Middle frontal gyrus (tissue), 1 donor: Measurements from ENCODE around the gene CRYBG2.

Source experiments
- DNase-seq: peaks from one replicate; pipeline ENCODE4 v3.0.0-alpha.2; 2015; ENCODE audit warnings: low spot score; ENCODE audit errors: extremely low spot score

The CRYBG2 gene

DNA sequence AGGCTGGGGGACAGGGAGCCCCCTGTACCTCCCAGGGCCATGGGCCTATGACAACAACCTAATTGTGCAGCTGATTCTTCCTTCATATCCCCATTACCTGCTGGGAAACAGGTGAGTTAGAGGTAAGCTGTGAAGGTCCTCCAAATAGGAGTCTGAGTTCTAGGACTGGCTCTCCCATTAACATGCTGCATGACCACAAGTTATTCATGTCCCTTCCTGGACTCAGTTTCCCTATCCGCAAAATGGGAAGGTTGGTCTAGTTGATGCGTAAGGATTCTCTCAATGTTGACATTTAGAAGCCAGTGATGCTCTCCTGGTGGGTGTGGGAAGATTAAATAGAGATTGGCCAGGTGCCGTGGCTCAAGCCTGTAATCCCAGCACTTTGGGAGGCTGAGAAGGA is 14.6 kb upstream of the CRYBG2 start:
- DNase-seq = no peak

DNA sequence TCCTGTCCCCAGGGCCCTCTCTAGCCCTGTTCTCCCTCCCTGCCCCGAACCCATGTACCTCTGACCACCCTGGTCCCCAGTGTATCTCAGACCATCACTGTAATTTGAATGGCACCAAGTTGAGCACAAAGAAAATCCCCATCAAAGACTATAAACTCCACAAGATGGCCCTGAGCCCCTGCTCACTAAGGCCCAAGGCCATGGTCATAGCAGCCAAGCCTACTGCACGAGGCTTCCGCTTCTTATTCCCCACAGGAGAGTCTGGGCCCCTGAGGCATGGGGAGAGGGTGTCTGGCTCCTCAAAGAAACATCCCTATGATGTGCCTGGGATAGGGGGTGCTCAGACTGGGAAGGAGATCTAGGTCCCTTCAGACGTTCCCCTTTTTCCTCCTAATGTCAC is 14.1 kb upstream of the CRYBG2 start:
- no peak for DNase-seq

DNA sequence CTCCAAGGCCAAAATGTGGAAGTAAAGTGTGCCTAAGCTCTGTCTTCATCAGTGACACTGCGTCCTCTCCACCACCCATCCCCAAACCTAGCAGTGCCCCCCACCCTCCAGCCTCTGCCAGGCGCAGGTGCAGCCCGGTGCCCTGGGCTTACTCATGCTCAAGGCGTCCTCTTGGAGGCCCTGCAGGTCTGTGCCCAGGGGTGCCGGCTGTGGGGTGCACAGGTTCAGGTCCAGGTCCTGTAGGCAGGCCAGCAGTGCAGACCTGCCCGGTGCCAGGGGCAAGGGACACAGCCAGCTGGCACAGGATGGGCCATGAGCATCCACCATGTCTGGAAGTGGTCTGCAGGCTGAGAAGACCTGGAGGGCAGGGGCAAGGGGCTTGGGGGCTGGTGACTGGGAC is 13.5 kb upstream of the CRYBG2 start:
- DNase-seq = no peak

DNA sequence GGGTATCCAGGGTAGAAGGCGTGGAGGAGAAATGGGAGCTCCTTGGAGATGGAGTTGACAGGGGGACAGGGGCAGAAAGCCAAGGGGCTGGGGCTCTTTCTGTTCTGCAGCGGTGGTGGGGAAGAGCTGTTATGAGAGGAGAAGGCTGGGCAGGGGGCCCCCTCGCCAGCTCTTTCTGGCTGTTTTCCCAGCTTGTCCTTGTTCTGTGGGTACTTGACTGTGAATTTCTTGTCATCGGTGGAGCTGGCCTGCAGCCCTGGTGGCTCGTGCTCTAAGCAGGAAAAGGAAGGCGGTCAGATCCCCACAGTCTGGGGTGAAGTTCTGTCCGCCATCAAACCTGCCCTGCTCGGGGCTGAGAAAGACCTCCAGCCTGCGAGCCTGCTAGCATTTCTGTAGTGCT is 11.0 kb upstream of the CRYBG2 start:
- no peak for DNase-seq

DNA sequence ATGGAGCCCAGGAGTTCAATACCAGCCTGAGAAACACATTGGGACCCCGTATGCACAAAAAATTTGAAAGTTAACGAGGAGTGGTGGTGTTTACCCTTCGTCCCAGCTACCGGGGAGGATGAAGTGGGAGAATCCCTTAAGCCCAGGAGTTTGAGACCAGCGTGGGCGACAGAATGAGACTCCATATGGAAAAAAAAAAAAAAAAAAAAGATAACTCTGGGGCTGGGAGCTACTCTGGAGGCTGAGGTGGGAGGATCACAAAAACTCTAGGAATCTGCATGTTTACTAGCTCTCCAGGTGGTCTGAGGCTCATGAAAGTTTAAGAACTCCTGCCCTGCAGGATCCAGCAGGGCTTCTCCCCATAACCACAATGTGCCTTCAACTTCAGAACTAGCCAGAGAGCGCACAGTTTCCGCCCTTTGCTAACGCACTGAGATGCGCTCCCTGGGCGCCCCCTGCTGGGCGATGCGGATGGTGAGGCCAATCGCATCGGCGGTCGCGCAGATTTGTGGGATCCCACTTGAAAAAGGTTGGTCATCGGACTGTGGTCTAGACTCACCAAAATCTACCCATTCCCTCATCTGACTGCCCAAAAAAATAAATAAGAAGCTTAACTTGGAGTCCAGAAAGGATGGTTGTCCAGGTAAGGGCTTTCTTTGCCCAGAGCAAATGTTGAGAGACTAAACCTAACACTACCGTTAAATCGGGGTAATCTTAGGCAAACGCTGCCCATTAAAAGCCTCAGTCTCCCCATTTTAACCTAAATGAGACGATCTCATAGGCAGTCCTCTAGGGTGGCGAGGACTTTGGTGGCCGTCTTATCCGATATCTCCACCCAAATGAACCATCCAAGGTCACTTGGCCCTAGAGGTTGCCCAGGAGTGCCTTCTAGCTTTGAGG is 9.9 kb upstream of the CRYBG2 start:
- no peak for DNase-seq

DNA sequence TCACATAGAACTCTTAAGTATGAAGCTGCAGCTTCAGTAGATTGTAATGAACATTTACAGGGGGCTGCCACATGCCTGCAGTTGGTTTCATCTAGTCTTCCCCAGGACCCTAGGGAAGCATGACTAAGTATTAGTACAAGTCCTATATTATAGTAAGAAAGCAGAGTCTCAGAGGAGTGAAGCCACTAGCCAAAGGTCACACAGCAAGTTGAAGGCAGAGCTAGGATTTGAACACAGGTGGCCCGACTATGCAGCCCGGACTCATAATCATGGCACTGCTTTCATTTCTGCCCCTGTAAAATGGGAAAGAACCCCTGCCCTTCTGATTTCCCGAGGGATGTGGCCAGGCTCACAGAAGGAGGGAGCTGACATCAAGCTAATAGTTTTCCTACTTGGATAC is 8.4 kb upstream of the CRYBG2 start:
- DNase-seq = no peak

DNA sequence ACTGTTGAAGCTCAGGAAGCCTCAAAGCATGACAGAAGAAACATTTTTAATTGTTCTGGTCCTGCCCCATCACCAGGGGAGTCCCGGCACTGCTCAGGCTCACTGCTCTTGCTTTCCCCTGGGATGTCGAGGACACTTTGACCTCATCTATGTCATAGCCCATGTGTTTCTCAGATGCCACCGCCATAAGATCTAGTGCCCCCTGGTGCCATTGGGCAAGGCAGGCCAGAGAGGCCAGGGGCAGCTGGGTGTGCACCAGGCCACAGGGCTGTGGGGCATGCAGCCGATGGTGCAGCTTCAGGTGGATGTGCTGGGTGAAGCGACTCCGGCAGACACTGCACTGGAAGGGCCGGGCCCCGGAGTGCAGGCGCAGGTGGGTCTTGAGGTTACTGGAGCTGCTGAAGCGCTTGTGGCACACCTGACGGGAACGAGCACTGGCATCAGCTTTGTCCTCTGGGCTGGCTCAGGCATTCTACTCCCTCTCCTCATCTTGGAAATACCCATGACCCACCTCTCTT is 7.7 kb upstream of the CRYBG2 start:
- DNase-seq = no peak

DNA sequence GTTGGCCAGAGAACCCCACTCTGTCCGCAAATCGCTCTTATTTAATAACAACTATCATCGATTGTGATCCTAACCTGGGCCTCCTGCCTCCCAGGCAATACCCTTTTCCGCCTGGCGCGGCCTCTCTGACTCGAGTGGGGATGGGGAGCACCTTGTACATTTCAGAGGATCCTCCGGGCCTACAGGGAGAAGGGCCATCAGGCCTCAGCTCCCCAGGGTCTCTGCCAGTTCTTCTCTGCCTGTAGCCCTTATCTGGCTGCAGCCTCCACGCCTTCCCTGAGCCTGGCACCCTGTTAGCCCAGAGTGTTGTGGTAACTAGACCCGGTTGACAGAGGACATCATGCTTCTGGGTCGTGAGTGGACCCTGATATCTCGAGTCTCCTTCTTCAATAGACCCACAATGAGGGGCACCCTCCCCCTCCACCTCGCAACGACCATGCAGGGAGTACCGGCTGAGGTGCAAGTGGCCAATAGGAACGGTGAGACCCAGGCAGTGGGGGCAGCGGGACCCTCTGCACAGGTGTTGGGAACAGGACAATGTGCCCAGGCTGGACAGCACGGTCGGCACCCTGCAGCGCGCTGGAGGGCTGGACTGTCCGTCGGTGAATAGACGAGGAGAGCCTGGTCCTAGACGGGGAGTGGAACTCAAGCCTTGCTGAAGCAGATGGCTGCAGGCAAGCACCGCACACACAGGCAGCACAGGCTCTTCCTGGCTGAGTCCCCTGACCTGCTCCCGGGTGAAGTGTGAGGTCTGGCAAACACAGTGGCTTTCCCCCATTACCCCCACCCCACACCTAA is 7.1 kb upstream of the CRYBG2 start:
- DNase-seq = no peak

DNA sequence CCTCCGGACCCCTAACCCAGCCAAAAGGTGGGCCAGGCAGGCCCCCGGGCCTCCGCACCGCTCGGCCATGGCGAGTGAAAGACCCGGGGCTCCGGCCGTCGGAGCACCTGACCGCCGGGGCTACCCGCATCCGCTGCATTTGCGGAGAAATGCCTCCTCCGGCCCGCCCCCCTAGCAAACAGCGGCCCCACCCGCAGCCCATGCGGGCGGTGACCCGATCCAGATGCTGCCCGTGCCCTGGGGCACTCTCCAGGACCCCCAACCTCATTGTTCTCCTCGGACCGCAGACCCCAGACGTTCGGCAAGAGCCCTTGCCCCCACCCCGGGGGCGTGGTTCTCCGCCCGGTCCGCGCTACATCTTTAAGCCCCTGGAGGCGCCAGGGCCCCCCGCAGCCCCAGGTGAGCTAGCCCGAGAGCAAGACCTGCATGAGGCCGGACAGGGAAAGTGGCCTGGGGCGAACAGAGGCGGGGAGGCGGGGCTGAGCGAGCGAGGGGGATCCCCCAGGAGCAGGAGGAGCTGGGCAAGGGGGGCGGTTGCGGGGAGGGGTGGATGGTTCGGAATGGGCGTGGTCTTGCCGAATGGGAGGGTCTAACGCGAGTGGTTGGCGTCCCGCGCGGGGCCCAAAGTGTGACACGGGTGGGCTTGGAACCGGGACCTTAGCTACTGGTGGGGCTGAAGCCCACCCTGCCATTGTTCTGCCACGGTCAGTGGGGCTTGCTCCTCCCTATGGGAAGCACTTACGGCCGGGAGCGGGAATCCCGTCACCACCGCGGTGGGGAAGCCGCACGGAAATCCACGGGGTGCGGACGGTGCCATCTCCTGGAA is 6.3 kb upstream of the CRYBG2 start:
- no peak for DNase-seq

DNA sequence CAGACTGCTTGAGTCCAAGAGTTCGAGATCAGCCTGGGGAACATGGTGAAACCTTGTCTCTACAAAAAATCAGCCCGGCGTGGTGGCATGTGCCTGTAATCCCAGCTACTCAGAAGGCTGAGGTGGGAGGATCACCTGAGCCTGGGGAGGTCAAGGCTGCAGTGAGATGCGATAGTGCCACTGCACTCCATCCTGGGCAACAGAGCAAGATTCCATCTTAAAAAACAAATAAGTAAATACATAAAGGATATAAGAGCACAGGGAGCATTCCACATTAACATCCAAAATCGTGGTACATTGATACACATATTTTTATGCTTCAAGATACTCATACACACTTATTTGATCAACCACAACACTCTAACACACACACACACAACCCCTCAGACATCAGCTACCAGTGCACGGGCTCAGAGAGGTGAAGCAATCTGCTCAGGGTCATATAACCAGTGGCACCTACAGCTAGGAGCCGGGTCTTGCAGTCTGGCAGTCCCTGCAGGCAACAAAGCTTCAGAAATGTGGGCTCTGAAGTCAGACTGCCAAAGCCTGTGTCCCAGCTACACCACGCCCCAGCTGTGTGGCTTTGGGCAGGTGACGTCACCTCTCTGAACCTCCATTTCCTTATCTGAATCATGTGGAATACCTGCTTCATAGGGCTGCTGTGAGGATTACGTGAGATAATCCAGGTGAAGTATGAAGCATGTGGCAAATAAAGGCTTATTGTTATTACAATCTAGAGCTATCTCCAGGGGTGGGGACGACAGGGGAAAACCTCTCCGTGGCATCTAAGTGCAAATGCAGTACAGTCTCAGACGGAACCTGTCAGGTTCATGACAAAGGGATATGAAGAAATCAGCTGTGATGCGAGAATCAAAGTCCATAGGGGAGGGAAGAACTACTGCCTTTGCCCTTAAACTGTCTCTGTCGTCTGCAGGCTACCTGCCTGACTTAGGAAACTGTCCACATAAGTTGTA is 4.8 kb upstream of the CRYBG2 start:
- DNase-seq = no peak

DNA sequence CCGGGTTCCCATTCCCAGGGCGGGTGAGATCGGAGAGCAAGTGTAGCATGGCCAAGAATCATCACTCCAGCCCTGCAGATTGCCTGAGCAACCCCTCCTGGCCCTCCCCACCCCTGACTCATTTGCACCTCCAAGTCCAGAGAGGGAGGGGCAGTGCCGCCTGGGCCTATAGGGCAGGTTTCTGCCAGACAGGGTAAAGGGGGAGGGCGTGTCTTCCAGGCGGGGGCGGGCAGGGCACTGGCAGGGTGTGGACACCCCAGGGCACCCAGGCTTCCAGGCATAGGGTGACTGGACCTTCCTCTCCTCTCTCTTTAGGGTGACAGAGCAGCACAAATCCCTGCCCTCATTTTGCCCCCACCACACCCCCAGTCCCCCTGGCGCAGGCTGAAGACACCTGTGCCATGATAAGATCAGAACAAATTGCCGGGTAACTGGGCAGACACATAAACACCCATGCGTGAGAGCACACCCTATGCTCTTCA is 3.2 kb upstream of the CRYBG2 start:
- no peak for DNase-seq

DNA sequence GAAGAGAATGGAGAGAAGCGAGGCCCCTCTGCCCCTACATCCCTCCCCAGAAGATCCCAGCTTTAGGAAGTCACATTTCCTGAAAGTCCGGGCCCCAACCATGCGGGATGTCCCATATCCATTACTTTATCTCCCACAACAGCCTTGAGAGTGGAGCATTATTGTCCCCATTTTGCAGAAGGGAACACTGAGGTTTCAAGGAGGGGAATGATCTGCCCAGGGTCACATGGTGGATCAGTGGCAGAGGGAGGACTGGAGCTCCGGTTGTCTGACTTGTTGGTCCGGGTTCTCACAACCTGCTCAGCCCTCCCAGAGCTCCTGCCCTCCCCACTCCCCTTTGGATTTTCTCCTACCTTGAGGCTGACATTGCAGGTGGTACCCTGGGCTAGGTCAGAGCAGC is 2.2 kb upstream of the CRYBG2 start:
- DNase-seq = no peak

DNA sequence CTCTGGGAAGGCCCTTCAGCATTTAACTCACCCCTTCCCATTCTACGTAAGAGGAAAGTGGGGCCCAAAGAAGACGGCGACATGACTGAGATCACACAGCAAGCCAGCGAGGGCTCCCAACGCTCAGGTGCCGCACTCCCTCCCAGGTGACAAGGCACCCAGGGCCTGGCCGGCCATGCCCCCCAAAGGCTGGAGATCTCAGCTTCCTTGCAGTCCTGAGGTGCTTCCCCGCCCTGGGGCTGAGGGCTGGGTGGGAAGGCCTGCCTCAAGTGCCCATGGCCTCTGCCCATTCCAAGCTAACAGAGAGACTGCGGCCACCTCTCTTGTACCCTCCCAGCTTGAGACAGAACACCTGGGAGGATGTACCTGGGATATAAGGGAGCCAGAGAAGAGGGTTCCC is 1.0 kb upstream of the CRYBG2 start:
- DNase-seq = no peak

DNA sequence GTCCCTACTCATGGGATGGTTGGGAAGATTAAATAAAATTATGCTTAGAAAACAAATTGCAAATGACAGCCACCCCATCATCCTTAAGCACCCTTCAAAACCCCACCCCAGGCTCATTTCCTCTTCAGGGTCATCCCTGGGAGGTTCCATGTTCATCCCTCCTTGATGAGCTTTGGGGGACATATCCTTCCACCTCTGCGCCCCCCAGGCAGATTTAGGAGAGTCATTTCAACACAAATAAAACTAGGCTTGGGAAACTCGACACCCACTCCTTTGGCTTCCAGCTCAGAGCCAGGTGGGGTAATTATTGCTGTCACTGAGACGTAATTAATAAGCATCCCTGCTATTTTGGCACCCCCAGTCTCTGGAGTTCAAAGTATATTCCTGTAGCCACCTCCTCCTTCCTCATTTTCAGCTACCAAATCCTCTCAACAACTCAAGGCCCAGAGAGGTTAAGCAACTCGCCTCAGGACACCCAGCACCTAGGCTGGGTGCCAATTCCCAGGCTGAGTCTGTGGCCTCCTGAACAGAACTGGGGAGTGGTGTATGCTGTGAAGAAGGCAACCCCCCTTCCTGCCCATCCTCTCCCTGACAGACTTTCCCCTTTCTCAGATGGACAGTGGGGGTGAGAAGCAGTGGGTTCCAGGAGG is 595 bp downstream of the CRYBG2 start:
- DNase-seq = no peak

DNA sequence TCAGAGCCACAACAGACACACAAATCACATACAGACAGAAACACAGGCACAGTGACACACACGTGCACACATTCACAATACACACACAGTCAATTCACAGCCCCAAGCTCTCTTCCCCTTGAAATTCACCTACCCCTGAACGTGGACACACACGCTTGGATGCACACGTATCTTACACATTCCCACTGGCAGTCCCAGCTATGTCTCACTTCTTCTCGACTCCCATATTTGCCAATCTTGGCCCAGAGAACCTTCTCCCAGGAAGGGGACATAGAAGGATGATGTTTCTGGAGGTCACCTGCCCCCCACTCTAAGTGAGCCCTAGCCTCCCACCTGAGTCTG is 1.6 kb downstream of the CRYBG2 start:
- DNase-seq = no peak

DNA sequence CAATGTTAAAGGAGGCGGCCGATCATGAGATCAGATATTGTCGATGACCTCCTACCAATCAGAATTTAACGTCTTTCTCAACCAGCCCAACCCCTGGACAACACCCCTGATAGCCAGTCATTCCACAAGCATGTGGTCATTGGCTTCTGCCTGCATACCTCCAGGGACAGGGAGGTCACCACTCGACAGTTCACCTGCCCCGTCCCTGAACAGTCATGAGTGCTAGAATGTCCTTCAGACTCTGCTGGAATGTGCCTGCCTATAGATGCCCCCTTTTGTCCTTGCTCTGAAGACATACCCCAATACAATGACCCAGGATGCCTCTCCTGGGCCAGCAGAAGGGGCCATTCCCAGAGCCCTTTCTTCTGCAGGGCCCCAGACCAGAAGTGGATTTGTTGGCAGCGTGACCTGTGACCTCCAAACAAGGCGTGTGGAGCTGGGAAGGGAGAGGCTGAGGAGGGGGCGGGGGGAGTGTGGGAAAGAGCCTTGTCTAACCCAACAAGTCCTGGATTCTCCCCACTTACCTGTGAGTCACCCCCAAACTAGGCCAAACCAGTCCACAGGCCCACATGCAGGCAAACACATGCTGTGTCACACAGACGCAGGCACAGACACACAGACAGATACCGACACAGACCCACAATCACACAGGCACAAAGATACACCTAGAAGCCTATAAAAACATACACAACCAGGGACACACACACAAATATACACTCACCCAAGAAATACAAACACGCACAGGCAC is 2.2 kb downstream of the CRYBG2 start:
- DNase-seq = no peak

DNA sequence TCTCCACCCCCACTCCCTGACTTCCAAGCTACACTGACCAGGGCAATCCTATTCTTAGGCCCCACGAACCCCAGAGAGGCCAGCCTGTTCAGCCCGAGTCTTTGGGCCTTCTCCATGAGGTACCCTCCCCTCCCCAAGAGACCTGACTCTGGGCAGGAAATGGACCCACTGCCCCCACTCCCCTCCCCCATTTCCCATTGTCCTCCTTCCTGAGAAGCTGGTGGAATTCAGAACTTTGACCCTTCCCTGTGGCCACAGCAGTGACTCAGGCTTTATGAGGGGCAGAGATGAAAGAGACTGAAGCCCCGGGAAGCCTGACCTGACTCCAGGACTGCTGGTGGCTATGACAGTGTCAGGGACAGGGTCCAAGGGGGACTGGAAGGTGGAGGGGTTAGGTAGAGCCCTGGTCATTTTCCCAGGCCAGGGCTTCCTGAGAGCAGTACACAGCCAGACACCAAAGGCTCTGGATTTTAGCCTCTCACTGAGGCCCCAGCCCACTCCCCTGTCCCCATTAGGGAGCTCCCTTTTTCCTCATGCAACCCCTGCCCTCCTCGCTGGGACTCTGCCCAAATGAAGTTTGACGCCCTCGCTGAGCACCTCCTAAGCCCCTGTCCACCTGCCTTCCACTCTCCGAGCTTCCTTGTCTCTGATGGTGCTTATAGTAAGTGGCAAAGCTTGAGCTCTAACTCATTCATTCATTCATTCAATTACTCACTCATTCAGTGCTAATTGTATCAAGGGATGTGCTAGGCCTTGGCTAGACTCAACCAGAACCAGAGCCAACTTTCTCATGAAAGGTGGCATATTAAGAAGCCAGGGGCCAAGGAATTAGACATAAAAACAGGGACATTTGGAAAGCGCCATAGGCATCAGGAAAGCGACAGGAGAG is 3.0 kb downstream of the CRYBG2 start:
- DNase-seq = no peak

DNA sequence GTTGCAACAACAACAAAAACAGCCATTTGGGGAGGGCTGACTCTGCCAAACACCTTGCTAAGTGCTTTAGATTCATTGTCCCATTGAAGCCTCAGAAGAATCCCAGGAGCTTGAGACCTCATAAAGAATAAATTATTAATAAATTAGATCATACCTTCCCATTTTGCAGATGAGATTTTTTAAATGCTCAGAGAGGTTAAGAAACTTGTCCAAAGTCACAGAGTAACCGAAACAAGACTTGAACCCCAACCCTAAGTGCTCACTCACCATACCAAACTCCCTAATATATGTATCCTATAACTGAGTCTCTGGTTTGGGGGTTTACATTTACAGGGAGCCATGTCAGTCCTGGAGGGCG is 3.6 kb downstream of the CRYBG2 start:
- no peak for DNase-seq
